Stimulated activated CD4-positive, alpha-beta T cell treated with anti-CD3 and anti-CD28 coated beads, Interleukin-4, amount 100 ng/mL, for 1 hour (primary cell): ENCODE results near the gene KANK2.
"Not testable (repeated sequence)": the region's sequence is repeated elsewhere in the genome, so short reads cannot be mapped to it uniquely, and the experiment has no call there.

Source experiments
- DNase-seq: peaks from one replicate; pipeline ENCODE4 v3.0.0-alpha.2; 2020

Gene KANK2

GRCh38 chr19:11195681-11196080, 1.7 kb downstream of the KANK2 start:
- DNase-seq, result no peak

- no peak for DNase-seq
These were observed 2.4 kb downstream of the KANK2 start for GRCh38 chr19:11194656-11195558.

DNA sequence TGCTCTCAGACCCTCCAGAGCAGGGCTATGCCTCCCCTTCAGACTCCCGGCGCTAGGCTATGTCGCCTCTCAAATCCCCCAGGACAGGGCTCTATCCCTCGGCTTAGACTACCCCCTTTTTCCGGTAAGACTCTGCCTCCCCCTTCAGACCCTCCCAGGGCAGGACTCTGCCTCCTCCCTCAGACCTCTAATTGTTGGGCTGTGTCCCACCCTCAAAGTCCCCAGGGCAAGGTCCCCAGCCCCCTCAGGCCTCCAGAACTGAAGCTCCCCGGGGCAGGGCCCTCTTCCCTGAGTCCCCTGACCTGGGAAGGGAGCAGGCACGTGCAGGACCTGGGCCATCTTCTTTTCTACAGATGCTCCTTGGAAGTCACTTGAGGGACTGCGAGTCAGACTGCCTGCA, 3.2 kb downstream of the KANK2 start:
- no peak for DNase-seq

GRCh38 chr19:11192957-11193939, 4.1 kb downstream of the KANK2 start:
- no peak for DNase-seq

GRCh38 chr19:11191934-11192333, 5.4 kb downstream of the KANK2 start:
- no peak for DNase-seq

DNA sequence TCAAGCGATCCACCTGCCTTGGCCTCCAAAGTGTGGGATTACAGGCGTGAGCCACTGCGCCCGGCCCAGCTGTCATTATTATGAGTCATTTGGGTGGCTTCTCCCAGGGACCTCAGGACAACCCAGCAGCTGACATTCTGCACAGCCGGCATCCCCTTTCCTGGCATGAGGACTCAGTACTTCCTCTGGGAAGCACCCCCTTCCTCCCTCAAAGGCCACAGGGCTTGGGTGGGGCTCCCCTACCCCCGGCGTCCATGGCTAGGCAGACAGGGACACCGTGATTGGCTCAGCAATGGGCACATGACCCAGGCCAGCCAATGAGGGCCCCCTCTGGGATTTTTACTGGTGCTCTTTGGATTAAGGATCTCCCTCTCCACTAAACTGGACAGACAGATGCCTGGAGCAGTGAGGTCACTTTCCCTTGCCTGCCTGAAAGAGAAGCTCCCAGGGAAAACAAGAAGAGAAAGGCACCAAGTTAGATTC, 6.0 kb downstream of the KANK2 start:
- DNase-seq, result no peak

DNA sequence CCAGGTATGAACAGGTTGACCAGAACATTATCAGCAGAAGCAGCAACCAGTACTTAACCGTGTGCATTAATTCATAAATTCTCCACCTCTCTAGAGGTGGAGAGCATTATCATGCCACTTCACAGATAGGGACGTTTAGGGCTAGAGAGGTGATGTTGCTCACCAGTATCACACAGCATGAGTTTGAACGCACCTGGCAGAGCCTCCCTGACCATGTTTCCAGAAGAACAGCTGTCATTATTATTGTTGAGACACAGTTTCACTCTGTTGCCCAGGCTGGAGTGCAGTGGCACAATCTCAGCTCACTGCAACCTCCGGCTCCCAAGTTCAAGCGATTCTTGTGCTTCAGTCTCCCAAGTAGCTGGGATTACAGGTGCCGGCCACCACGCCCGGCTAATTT, 6.8 kb downstream of the KANK2 start:
- no peak for DNase-seq

DNA sequence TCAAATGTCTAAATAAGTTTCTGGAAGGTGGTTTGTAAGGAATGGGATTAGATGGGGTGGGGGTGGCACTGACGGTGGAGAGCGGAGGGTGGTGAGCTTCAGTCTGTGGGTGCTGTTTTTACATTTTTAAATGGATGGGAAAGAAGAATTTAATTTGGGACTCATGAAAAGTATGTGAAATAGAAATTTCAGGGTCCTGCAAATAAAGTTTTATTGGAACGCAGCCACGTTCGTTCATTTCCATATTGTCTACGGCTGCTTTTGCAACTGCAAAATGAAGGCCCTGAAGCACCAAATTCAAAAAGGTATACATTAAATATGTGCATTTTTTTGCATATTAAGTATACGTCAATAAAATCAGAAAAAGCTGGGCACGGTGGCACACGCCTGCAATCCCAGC, 9.9 kb downstream of the KANK2 start:
- no peak for DNase-seq

- DNase-seq, result no peak
These were observed 14.4 kb downstream of the KANK2 start for GRCh38 chr19:11182994-11183393.

GRCh38 chr19:11181488-11181887, 15.9 kb downstream of the KANK2 start:
- DNase-seq, result no peak

DNA sequence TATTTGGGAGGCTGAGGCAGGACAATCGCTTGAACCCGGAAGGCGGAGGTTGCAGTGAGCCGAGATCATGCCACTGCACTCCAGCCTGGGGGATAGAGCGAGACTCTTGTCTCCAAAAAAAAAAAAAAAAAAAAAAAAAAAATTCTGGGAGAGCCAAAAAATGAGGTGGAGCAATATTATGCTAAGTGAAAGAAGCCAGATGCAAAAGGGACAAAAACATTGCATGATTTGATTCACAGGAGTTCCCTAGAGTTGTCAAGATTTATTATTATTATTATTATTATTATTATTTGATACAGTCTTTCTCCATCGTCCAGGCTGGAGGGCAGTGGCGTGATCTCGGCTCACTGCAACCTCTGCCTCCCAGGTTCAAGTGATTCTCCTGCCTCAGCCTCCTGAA, 16.4 kb downstream of the KANK2 start:
- not testable (repeated sequence) for DNase-seq

- DNase-seq, result no peak
These were observed 17.0 kb downstream of the KANK2 start for GRCh38 chr19:11180346-11180745.

- DNase-seq, result no peak
These were observed 17.5 kb downstream of the KANK2 start for GRCh38 chr19:11179716-11180297.

GRCh38 chr19:11179145-11179465, 18.2 kb downstream of the KANK2 start:
- DNase-seq, result not testable (repeated sequence)

DNA sequence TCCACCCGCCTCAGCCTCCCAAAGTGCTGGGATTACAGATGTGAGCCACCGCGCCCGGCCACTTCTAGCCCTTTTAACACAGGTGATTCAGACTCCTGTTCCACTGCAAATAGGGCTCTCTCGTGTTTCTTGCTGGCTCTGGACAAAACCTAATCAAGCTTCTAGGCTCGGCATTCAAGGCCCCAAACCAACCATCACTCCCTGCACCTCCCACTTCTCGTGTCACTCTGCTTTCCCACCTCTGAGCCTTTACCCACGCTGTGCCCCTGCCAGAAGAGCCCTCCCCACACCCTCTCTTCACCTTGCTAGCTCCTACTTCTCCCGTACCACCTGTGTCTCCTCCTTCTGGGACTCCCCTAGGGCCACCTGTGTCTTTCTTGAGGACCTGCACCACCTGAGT, 19.8 kb downstream of the KANK2 start:
- no peak for DNase-seq

DNA sequence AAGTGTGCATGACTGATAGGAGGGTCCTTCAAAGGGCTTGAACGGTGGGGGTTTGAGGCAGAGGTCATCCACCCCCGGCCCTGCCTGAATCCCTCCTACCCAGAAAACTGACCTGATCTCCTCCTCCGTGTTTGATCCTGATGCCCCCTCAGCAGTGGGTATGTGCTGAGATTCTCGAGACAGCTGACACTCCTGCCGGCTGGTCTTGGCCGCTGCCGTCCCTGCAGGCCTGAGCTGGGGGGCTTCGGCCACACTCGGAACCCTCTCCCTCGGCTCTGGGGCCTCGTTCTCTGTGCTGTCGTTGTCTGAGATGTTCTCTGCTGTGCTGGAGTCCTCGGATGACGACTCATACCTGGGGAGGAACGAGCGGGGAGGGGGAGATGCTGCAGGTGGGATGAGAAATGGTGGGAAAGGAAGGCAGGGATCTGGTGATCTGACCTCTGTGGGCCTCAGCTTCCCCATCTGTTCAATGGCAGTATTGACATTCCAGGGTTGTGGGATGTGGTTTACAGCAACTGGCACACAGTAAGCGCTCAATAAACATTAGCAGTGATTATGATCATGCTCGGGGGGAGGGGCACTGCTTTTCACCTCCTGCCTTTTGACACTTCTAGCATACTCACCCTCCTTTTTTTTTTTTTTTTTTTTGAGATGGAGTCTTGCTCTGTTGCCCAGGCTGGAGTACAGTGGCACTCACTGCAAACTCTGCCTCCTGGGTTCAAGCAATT, 20.7 kb downstream of the KANK2 start:
- no peak for DNase-seq

GRCh38 chr19:11175920-11176319, 21.4 kb downstream of the KANK2 start:
- DNase-seq, result no peak

DNA sequence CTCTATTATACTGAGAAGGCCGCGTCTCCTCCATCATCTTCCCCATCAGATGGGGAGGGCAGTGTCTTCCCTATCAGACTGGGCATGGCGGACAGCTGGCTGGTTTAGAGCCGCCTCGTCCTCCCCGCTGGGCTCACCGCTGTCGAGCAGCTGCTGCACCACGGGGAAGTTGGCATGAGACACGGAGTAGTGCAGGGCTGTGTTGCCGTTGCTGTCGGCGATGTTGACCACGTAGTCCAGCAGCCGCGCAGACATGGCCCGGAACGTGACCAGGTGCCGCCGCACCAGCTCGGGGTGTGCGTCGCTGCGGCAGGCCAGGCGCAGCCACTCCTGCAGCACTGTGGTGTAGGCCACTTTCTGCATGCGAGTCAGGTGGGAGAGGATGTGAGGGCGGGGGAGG, 23.0 kb downstream of the KANK2 start:
- no peak for DNase-seq

- no peak for DNase-seq
These were observed 23.7 kb downstream of the KANK2 start for GRCh38 chr19:11173516-11174155.

- DNase-seq, result no peak
These were observed 24.8 kb downstream of the KANK2 start for GRCh38 chr19:11172576-11172975.

DNA sequence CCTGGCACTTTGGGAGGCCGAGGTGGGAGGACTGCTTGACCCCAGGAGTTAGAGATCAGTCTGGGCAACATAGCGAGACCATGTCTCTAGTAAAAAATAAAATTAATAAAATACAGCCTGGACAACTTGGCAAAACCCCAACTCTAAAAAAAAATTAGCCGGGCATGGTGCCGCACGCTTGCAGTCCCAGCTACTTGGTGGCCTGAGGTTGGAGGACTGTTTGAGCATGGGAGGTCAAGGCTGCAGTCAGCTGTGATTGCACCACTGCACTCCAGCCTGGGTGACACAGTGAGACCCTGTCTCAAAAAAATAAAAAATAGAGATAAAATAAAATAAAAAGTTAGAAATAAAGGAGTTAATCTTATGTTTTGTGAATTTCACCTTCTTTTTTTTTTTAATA, 26.2 kb downstream of the KANK2 start:
- no peak for DNase-seq
